Measurements from ENCODE around the gene ZNF775. TPM values are rescaled to one million over a fixed set of nuclear protein-coding genes. Genes with fewer than 3 reads are reported as not detected.
"Not testable (repeated sequence)": the region's sequence is repeated elsewhere in the genome, so short reads cannot be mapped to it uniquely, and the experiment has no call there.

Gene ZNF775
- total RNA-seq, 1 donor from 2014 or later, result 12.1 TPM

DNA sequence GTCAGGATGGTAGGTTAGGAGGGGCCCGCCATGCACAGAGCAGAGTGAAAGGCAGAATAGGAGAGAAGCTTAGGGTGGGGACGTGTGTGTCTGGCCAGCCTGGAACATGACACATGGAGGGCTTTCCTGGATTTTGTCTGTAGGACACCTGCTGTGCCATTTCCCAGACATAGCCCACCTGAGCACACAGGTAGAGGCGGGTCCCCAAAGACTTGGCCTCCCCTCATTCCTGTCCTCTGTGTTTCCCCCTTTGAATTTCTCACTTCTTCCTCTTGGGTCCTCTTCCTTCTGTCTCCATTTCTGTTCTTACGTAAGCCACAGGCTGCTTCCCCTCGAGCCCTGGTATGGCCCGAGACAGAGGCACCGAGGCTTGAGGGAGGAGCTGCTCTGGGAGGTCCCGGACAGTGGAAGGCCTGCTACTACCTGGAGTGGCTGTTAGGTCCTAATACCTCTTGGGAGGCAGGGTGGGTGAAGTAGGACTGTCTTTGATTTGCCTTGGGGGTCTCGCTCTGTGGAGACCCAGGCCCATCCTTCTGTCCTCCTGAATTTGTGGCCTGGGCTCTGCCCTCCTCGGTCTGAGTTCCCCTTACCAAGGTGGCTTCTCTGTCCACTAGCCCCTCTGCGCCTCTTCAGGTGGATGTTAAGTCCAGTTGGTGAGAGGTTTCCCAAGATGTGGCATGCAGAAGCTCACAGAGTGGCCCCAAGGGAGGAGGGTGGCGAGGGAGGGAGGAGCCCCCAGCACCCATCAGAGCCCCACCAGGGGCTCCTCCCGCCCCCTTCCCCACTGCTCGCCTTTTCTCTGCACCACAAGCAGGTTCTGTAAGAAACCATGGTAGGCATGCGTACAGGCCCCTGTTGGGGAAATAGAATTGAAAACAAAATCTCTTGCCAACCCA, 5.5 kb downstream of the ZNF775 start:
- peaks cover 18% of the 10 kb centered on the region for H3K27me3 Mint-ChIP-seq (ENCODE audit: unreplicated experiment)
- TF ChIP-seq, protein P1, sequence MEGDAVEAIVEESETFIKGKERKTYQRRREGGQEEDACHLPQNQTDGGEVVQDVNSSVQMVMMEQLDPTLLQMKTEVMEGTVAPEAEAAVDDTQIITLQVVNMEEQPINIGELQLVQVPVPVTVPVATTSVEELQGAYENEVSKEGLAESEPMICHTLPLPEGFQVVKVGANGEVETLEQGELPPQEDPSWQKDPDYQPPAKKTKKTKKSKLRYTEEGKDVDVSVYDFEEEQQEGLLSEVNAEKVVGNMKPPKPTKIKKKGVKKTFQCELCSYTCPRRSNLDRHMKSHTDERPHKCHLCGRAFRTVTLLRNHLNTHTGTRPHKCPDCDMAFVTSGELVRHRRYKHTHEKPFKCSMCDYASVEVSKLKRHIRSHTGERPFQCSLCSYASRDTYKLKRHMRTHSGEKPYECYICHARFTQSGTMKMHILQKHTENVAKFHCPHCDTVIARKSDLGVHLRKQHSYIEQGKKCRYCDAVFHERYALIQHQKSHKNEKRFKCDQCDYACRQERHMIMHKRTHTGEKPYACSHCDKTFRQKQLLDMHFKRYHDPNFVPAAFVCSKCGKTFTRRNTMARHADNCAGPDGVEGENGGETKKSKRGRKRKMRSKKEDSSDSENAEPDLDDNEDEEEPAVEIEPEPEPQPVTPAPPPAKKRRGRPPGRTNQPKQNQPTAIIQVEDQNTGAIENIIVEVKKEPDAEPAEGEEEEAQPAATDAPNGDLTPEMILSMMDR (IDR thresholded peaks at IDR 0.05; ENCODE audit: unreplicated experiment), result no peak
- peaks cover 19% of the 10 kb centered on the region for H3K4me1 Mint-ChIP-seq (ENCODE audit: unreplicated experiment)
- no peak for DNase-seq (ENCODE audit: low spot score)
- peak overlapping the region; percentile 63 for H3K27ac Mint-ChIP-seq (ENCODE audit: unreplicated experiment)
- H3K36me3 Mint-ChIP-seq (ENCODE audit: low read depth, unreplicated experiment), result peaks cover 9% of the 10 kb centered on the region
- no peak overlapping the region for H3K4me3 Mint-ChIP-seq (ENCODE audit: unreplicated experiment)
- no peaks in the 10 kb centered on the region for H3K9me3 Mint-ChIP-seq (ENCODE audit: unreplicated experiment)

DNA sequence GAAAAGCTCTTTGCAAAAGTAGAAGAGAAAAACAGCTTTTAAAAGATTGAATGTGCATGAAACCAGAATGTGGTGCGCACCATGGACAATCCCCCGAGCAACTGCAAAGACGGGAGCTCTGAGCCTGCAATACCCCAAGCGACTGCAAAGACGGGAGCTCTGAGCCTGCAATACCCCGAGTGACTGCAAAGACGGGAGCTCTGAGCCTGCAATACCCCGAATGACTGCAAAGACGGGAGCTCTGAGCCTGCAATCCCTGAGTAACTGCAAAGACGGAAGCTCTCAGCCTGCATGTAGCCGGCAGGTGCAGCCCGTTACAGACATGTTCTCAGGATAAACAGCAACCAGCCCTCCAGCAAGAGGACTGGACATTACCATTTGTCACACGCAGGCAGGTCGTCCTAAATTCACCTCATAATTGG, 6.2 kb downstream of the ZNF775 start:
- no peak for DNase-seq (ENCODE audit: low spot score)
- Mint-ChIP-seq H3K27me3 (ENCODE audit: unreplicated experiment) (peaks cover 15% of the 10 kb centered on the region), H3K9me3 (ENCODE audit: unreplicated experiment) (no peaks in the 10 kb centered on the region), H3K27ac (ENCODE audit: unreplicated experiment) (peak overlapping the region; percentile 63), H3K4me1 (ENCODE audit: unreplicated experiment) (peaks cover 13% of the 10 kb centered on the region), H3K4me3 (ENCODE audit: unreplicated experiment) (no peak overlapping the region), H3K36me3 (ENCODE audit: low read depth, unreplicated experiment) (peaks cover 7% of the 10 kb centered on the region)
- TF ChIP-seq, protein P1 (IDR thresholded peaks at IDR 0.05; ENCODE audit: unreplicated experiment), result no peak

DNA sequence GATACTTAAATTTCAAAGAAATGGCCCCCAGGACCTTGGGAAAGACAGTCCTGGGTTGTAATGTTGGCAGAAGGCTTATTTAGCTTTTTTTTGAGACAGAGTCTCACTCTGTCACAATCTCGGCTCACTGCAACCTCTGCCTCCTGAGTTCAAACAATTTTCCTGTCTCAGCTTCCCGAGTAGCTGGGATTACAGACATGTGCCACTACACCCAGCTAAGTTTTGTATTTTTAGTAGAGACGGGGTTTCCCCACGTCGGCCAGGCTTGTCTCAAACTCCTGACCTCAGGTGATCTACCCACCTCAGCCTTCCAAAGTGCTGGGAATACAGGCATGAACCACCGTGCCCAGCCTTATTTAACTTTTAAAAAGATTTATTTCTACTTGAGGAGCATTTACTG, 6.8 kb downstream of the ZNF775 start:
- H3K4me3 Mint-ChIP-seq (ENCODE audit: unreplicated experiment); H3K9me3 Mint-ChIP-seq (ENCODE audit: unreplicated experiment); DNase-seq (ENCODE audit: low spot score); H3K27ac Mint-ChIP-seq (ENCODE audit: unreplicated experiment); H3K4me1 Mint-ChIP-seq (ENCODE audit: unreplicated experiment); H3K36me3 Mint-ChIP-seq (ENCODE audit: low read depth, unreplicated experiment): not testable (repeated sequence)
- H3K27me3 Mint-ChIP-seq (ENCODE audit: unreplicated experiment), result peaks cover 11% of the 10 kb centered on the region

DNA sequence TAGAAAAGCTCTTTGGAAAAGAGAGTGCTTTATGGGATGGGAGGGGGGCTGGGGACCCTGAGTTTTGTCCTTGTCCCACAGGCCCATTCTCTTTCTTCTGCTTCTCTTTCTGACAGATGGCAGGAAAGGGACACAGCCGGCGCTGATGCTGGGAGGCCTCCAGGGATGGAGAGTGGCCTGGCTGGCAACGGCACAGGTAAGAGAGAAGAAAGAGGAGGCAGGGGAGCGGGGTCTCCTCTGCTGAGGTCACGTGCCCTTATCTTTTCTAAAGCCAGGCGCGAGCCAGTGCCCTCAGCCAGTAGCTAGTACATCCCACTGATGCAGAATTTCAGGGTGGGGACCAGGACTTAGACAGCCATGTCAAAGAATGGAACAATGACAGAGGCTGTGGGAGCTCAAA, 9.2 kb downstream of the ZNF775 start:
- Mint-ChIP-seq H3K9me3 (ENCODE audit: unreplicated experiment) (no peaks in the 10 kb centered on the region), H3K27me3 (ENCODE audit: unreplicated experiment) (peaks cover 8% of the 10 kb centered on the region), H3K36me3 (ENCODE audit: low read depth, unreplicated experiment) (no peaks in the 10 kb centered on the region), H3K27ac (ENCODE audit: unreplicated experiment) (no peak overlapping the region), H3K4me3 (ENCODE audit: unreplicated experiment) (no peak overlapping the region), H3K4me1 (ENCODE audit: unreplicated experiment) (peaks cover under 1% of the 10 kb centered on the region)
- TF ChIP-seq, protein P1 (IDR thresholded peaks at IDR 0.05; ENCODE audit: unreplicated experiment), result no peak
- DNase-seq (ENCODE audit: low spot score), result no peak

DNA sequence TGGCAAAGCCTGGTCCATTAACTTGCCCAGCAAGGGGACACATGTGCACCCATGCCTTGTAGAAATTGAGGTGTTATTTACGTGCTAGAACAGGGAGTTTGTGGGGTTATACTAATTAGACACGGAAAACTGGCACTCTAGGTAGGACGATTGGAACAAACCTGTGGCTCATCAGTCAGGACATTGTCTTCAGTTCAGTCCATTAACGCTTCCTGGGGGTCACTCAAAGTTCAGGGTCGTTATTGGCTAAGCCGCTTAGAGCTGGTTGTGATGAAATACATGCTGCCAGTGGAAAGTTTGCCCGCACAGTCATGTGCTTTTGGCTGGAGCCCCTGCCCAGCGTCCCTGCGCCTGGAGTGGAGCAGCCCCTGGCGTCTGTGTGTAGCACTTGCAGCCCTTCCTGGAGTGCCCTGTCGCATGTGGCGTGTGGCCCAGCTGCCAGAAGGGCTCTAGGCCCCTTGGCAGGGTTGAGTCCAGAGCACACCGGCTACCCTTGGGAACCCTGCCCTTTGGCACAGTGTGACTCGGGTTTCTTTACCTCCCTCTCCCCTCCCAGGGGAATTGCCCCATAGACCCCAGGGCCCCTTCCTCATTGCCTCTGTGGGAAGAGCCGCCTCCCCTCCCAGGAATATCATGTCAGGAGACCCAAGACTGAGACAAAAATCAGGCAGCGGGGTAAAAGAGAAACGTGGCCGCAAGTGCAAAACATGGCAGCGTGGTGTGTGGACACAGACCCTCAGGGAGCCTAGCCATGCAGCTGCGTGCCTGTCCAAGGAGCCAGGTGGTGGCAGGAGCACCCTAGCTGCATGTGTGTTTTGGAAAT, 9.8 kb downstream of the ZNF775 start:
- Mint-ChIP-seq H3K36me3 (ENCODE audit: low read depth, unreplicated experiment) (no peaks in the 10 kb centered on the region), H3K27ac (ENCODE audit: unreplicated experiment) (no peak overlapping the region)

More for the DNA sequence above, 9.8 kb downstream of the ZNF775 start:
- DNase-seq (ENCODE audit: low spot score), result no peak
- H3K4me3 Mint-ChIP-seq (ENCODE audit: unreplicated experiment), result no peak overlapping the region
- TF ChIP-seq, protein P1 (IDR thresholded peaks at IDR 0.05; ENCODE audit: unreplicated experiment), result no peak
- H3K9me3 Mint-ChIP-seq (ENCODE audit: unreplicated experiment), result no peaks in the 10 kb centered on the region
- H3K27me3 Mint-ChIP-seq (ENCODE audit: unreplicated experiment), result peaks cover 8% of the 10 kb centered on the region
- no peaks in the 10 kb centered on the region for H3K4me1 Mint-ChIP-seq (ENCODE audit: unreplicated experiment)

Data from endothelial cell (in vitro differentiated cells).